ENCODE measurements around the gene RALGPS1. TPM values are rescaled to one million over a fixed set of nuclear protein-coding genes. Genes with fewer than 3 reads are reported as not detected.

Gene RALGPS1
- total and polyA plus RNA-seq, 2 donors (not counting 1 experiment from before 2014, with no cell fraction given): 19.7 to 39.9 TPM

GRCh38 chr9:127020802-127021078 lies 106.2 kb downstream of the RALGPS1 start:
- Mint-ChIP-seq H3K4me3 (no peak overlapping the region), H3K9me3 (ENCODE audit: insufficient read depth) (no peaks in the 10 kb centered on the region), H3K4me1 (peaks cover 10% of the 10 kb centered on the region), H3K27ac (no peak overlapping the region), H3K27me3 (no peaks in the 10 kb centered on the region)
- no peak overlapping the region for H2AFZ ChIP-seq (ENCODE audit: insufficient read depth, low read depth, low read length, poor library complexity, severe bottlenecking)
- H3K9ac ChIP-seq (ENCODE audit: low read length): no peak overlapping the region
- DNase-seq (no peak), ATAC-seq (ENCODE audit: low read depth) (no peak)
- H3K4me3 ChIP-seq (ENCODE audit: control extremely low read depth in 1 of 5, extremely low read depth in 1 of 5, insufficient read depth in 1 of 5, low read depth in 2 of 5, low read length in 4 of 5): no peak overlapping the region
- intact Hi-C loops (cut with micrococcal nuclease): no loop called here
- no peaks in the 10 kb centered on the region for H4K20me1 ChIP-seq (ENCODE audit: control insufficient read depth, insufficient read depth, low read length, poor library complexity, severe bottlenecking)
- H3K9me3 ChIP-seq (ENCODE audit: control extremely low read depth in 1 of 3, control insufficient read depth in 2 of 3, insufficient read depth in 1 of 3, low read length in 2 of 3): no peaks in the 10 kb centered on the region
- TF ChIP-seq EZH2 (IDR thresholded peaks at IDR 0.05; ENCODE audit: borderline replicate concordance, insufficient read depth, low read depth, low read length, poor library complexity, severe bottlenecking): no peak
- TF ChIP-seq CTCF (IDR thresholded peaks at IDR 0.05): no peak
- H3K79me2 ChIP-seq (ENCODE audit: control insufficient read depth, insufficient read depth, low read length): no peaks in the 10 kb centered on the region
- CTCF ChIA-PET: no interaction called here
- H3K4me1 ChIP-seq (ENCODE audit: control insufficient read depth in 2 of 2, insufficient read depth in 2 of 2, low read length in 2 of 2): no peaks in the 10 kb centered on the region
- POLR2A ChIA-PET: interaction anchor here (0.7 kb wide), 1 partner anchor 744 kb away, joined by 5 read pairs; no protein-coding TSS in a partner anchor
- no peak overlapping the region for H3K27ac ChIP-seq (ENCODE audit: low read length in 2 of 2)
- H3K27me3 ChIP-seq (replicated peaks in 1 of 4; ENCODE audit: control extremely low read depth in 1 of 4, control insufficient read depth in 3 of 4, insufficient read depth in 4 of 4, low read length in 3 of 4): no peaks in the 10 kb centered on the region
- H3K36me3 ChIP-seq (replicated peaks in 1 of 2; ENCODE audit: control extremely low read depth in 1 of 2, control insufficient read depth in 1 of 2, extremely low read depth in 1 of 2, insufficient read depth in 2 of 2, low read length in 1 of 2): peaks cover 0 to 3% of the 10 kb centered on the region in 2 experiments
- H3K4me2 ChIP-seq (replicated peaks; ENCODE audit: low read depth, low read length, poor library complexity, severe bottlenecking): no peak overlapping the region

- TF ChIP-seq CTCF (IDR thresholded peaks at IDR 0.05): no peak
- no peak for TF ChIP-seq EZH2 (IDR thresholded peaks at IDR 0.05; ENCODE audit: borderline replicate concordance, insufficient read depth, low read depth, low read length, poor library complexity, severe bottlenecking)
- no peaks in the 10 kb centered on the region for H3K9me3 ChIP-seq (ENCODE audit: control extremely low read depth in 1 of 3, control insufficient read depth in 2 of 3, insufficient read depth in 1 of 3, low read length in 2 of 3)
- no peaks in the 10 kb centered on the region for H3K4me1 ChIP-seq (ENCODE audit: control insufficient read depth in 2 of 2, insufficient read depth in 2 of 2, low read length in 2 of 2)
- no peak overlapping the region for H3K9ac ChIP-seq (ENCODE audit: low read length)
- no peak overlapping the region for H3K27ac ChIP-seq (ENCODE audit: low read length in 2 of 2)
- POLR2A ChIA-PET: no interaction called here
- 91% methylated on average over 9 of the region's 10 CpGs for WGBS (ENCODE audit: insufficient coverage)
- peaks cover 0 to 3% of the 10 kb centered on the region in 2 experiments for H3K36me3 ChIP-seq (replicated peaks in 1 of 2; ENCODE audit: control extremely low read depth in 1 of 2, control insufficient read depth in 1 of 2, extremely low read depth in 1 of 2, insufficient read depth in 2 of 2, low read length in 1 of 2)
- no peaks in the 10 kb centered on the region for H3K79me2 ChIP-seq (ENCODE audit: control insufficient read depth, insufficient read depth, low read length)
- no peak overlapping the region for H3K4me2 ChIP-seq (replicated peaks; ENCODE audit: low read depth, low read length, poor library complexity, severe bottlenecking)
- no peaks in the 10 kb centered on the region for H4K20me1 ChIP-seq (ENCODE audit: control insufficient read depth, insufficient read depth, low read length, poor library complexity, severe bottlenecking)
- no peak overlapping the region for H2AFZ ChIP-seq (ENCODE audit: insufficient read depth, low read depth, low read length, poor library complexity, severe bottlenecking)
- no peaks in the 10 kb centered on the region for H3K27me3 ChIP-seq (replicated peaks in 1 of 4; ENCODE audit: control extremely low read depth in 1 of 4, control insufficient read depth in 3 of 4, insufficient read depth in 4 of 4, low read length in 3 of 4)
- CTCF ChIA-PET: no interaction called here
- no peak overlapping the region for H3K4me3 Mint-ChIP-seq
- H3K9me3 Mint-ChIP-seq (ENCODE audit: insufficient read depth): no peaks in the 10 kb centered on the region
- H3K4me3 ChIP-seq (ENCODE audit: control extremely low read depth in 1 of 5, extremely low read depth in 1 of 5, insufficient read depth in 1 of 5, low read depth in 2 of 5, low read length in 4 of 5): no peak overlapping the region
- H3K27ac Mint-ChIP-seq: no peak overlapping the region
- no peak for ATAC-seq (ENCODE audit: low read depth)
- no peaks in the 10 kb centered on the region for H3K27me3 Mint-ChIP-seq
- intact Hi-C loops (cut with micrococcal nuclease): no loop called here
- H3K4me1 Mint-ChIP-seq: peaks cover 10% of the 10 kb centered on the region
- no peak for DNase-seq
Measured at GRCh38 chr9:127021664-127022363, 107.2 kb downstream of the RALGPS1 start.

All from B cell (primary cell).